GM12878 (cell line): ENCODE measurements around the gene MYT1.

Experiments
- KDM1A ChIP-seq: fragments of 200-600 bp; sonication (generic); IDR thresholded peaks from 2 replicates; pipeline ENCODE4 v1.6.1; 2016; ENCODE audit warnings: borderline replicate concordance
- POLR2A ChIP-seq: IDR thresholded peaks from 2 replicates; pipeline ENCODE4 v1.6.1; 2011; ENCODE audit warnings: low read depth, mild to moderate bottlenecking, low read length
- TF ChIP-seq, protein P1 (sequence below), 3 experiments: IDR thresholded peaks in 2 of 3; conservative IDR thresholded peaks in 1 of 3; 2 replicates each; pipeline ENCODE4 v1.5.1; 2011; ENCODE audit warnings: low read depth in 3 of 3, low read length in 3 of 3, mild to moderate bottlenecking in 3 of 3, control low read depth in 2 of 3, moderate library complexity in 2 of 3, inconsistent platforms in 1 of 3, mixed read lengths in 1 of 3; ENCODE audit not compliant: control insufficient read depth in 2 of 3, insufficient read depth in 1 of 3; ENCODE audit errors: extremely low read depth in 1 of 3

DNA sequence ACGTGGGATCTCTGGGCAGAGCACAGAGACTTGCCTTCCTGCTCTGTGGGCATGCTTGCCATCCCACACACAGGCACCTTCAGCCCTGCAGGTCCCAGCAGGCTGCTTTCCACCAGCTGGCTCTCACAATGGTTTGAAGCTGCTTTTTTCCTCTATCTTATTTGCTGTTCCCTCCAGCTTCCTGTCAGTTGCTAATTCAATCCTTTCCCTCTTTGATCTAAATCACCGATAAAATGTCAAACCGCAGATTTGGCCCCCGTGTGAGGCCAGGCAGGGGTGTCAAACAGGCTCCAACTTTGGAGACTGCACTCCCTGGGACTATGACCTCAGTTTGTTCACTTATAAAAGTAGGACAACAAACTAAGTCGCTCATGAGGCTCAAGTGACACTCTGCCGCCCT, 50.7 kb downstream of the MYT1 start:
- TF ChIP-seq POLR2A (no peak), KDM1A (no peak)
- TF ChIP-seq, protein P1, sequence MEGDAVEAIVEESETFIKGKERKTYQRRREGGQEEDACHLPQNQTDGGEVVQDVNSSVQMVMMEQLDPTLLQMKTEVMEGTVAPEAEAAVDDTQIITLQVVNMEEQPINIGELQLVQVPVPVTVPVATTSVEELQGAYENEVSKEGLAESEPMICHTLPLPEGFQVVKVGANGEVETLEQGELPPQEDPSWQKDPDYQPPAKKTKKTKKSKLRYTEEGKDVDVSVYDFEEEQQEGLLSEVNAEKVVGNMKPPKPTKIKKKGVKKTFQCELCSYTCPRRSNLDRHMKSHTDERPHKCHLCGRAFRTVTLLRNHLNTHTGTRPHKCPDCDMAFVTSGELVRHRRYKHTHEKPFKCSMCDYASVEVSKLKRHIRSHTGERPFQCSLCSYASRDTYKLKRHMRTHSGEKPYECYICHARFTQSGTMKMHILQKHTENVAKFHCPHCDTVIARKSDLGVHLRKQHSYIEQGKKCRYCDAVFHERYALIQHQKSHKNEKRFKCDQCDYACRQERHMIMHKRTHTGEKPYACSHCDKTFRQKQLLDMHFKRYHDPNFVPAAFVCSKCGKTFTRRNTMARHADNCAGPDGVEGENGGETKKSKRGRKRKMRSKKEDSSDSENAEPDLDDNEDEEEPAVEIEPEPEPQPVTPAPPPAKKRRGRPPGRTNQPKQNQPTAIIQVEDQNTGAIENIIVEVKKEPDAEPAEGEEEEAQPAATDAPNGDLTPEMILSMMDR (IDR thresholded peaks at IDR 0.05 in 2 of 3, conservative IDR thresholded peaks at IDR 0.05 in 1 of 3; ENCODE audit: control insufficient read depth in 2 of 3, extremely low read depth in 1 of 3, insufficient read depth in 1 of 3, low read depth in 3 of 3, low read length in 3 of 3): no peak
